Body of pancreas (tissue), 4 donors: ENCODE results near the gene MSANTD2.

ENCODE experiments used
- POLR2A ChIP-seq, 3 donors: fragments of 450-650 bp; IDR thresholded peaks; one replicate each; pipeline ENCODE4 v1.6.1; 2016; ENCODE audit warnings: antibody characterized with exemption in 3 of 3, mild to moderate bottlenecking in 2 of 3
- TF ChIP-seq, protein P1 (sequence below), 7 experiments: fragments of 450-650 bp in 4 of 7; fragments of 200-600 bp in 3 of 7; sonication (generic) in 3 of 7; IDR thresholded peaks; one replicate each; pipeline ENCODE4 v1.5.1; 2016 to 2019; ENCODE audit warnings: antibody characterized with exemption in 7 of 7

DNA sequence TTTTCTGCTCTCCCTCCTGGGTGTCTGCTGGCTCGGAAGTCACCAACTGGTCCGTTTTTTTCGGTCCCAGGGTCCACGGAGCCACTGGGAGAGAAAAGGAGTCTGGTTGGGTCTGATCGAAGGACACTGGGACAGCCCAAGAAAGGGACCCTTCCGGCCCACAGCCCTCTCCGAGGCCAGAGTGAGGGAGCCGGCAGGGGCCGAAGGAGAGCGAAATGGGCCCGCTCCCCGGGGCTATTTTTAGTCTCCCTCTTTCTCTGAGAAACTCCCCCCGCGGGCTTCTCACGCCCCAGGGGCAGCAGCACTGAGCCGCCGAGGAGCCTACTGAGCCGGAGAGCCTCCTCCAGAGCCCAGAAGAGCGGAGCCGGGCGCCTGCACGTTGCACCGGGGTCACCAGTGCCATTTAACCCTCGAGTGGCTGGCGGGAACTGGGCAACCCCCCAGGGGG is 40.0 kb downstream of the MSANTD2 start:
- TF ChIP-seq, protein P1, sequence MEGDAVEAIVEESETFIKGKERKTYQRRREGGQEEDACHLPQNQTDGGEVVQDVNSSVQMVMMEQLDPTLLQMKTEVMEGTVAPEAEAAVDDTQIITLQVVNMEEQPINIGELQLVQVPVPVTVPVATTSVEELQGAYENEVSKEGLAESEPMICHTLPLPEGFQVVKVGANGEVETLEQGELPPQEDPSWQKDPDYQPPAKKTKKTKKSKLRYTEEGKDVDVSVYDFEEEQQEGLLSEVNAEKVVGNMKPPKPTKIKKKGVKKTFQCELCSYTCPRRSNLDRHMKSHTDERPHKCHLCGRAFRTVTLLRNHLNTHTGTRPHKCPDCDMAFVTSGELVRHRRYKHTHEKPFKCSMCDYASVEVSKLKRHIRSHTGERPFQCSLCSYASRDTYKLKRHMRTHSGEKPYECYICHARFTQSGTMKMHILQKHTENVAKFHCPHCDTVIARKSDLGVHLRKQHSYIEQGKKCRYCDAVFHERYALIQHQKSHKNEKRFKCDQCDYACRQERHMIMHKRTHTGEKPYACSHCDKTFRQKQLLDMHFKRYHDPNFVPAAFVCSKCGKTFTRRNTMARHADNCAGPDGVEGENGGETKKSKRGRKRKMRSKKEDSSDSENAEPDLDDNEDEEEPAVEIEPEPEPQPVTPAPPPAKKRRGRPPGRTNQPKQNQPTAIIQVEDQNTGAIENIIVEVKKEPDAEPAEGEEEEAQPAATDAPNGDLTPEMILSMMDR (IDR thresholded peaks at IDR 0.05), result no peak
- TF ChIP-seq POLR2A (IDR thresholded peaks at IDR 0.05), result no peak
